SH-SY5Y (cell line): ENCODE measurements around the gene CFB.

ENCODE experiments used
- GATA2 ChIP-seq: IDR thresholded peaks from 2 replicates; pipeline ENCODE4 v1.6.1; 2011; ENCODE audit warnings: mild to moderate bottlenecking, low read depth, low read length
- GATA3 ChIP-seq: IDR thresholded peaks from 2 replicates; pipeline ENCODE4 v1.6.1; 2011; ENCODE audit warnings: low read depth, mild to moderate bottlenecking, low read length, moderate library complexity

GRCh38 chr6:31901953-31902643 is 43.8 kb upstream of the CFB start, which contains the start of gene ZBTB12:
- TF ChIP-seq GATA3 (no peak), GATA2 (peak; percentile 16; the same call in 1 of the 2 replicates)
